SU-DHL-6 (cell line): Measurements from ENCODE around the gene GGACT.

Experiments used
- EZH2phosphoT487 ChIP-seq: fragments of 200-600 bp; sonication (generic), shearing (Covaris generic); conservative IDR thresholded peaks from 2 replicates; pipeline ENCODE4 v1.6.1; 2018; ENCODE audit warnings: mild to moderate bottlenecking, antibody characterized with exemption, low read length, moderate library complexity, mixed read lengths
- TF ChIP-seq, protein P1 (sequence below): fragments of 200-600 bp; sonication (generic); IDR thresholded peaks from one replicate; pipeline ENCODE4 v1.5.1; 2017; ENCODE audit warnings: antibody characterized with exemption, mild to moderate bottlenecking, low read length, moderate library complexity; ENCODE audit not compliant: insufficient read depth, poor library complexity, severe bottlenecking

DNA sequence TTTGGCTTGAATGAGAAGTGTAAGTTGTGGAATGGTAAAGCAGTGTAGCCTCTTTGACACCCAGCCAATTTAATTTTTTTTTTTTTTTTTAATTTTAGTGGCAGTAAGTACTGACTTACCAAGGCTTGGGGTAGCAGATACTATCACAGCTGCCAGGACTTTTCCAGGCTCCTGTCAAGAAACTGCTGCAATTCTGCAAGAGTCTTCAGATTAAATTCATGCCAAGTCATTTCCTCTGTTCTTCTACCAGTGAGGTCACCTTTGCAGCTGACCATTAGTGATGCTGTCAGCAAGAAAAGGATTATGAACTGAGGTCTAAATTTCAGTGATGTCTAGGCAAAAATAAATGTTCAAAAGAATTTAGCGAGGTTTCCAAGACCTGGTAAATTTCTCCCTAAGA lies 91.2 kb downstream of the GGACT start:
- TF ChIP-seq, protein P1, sequence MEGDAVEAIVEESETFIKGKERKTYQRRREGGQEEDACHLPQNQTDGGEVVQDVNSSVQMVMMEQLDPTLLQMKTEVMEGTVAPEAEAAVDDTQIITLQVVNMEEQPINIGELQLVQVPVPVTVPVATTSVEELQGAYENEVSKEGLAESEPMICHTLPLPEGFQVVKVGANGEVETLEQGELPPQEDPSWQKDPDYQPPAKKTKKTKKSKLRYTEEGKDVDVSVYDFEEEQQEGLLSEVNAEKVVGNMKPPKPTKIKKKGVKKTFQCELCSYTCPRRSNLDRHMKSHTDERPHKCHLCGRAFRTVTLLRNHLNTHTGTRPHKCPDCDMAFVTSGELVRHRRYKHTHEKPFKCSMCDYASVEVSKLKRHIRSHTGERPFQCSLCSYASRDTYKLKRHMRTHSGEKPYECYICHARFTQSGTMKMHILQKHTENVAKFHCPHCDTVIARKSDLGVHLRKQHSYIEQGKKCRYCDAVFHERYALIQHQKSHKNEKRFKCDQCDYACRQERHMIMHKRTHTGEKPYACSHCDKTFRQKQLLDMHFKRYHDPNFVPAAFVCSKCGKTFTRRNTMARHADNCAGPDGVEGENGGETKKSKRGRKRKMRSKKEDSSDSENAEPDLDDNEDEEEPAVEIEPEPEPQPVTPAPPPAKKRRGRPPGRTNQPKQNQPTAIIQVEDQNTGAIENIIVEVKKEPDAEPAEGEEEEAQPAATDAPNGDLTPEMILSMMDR = no peak
- no peak for TF ChIP-seq EZH2phosphoT487
